ENCODE measurements around the gene NELFA.
"Not testable (repeated sequence)": the region's sequence is repeated elsewhere in the genome, so short reads cannot be mapped to it uniquely, and the experiment has no call there.

NELFA gene

DNA sequence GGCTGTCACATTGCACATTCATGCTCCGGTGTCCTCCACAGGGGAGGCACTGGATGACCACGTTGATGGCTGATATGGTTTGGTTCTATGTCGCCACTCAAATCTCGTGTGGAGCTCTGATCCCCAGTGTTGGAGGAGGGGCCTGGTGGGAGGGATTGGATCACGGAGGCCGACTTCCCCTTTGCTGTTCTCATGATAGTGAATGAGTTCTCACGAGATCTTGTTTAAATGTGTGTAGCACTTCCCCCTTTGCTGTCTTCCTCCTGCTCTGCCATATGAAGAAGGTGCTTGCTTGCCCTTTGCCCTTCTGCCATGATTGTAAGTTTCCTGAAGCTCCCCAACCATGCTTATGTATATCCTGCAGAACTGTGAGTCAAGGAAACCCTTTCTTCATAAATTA, 28.1 kb upstream of the NELFA start:
- WGBS, result 76% methylated on average over 7 of the region's 7 CpGs
- no peak overlapping the region for H2BK5ac ChIP-seq (ENCODE audit: low read depth, low read length, poor library complexity, severe bottlenecking)
- no peak overlapping the region for H3K27ac ChIP-seq (ENCODE audit: low read length, poor library complexity, severe bottlenecking)
- no peak overlapping the region for H2BK120ac ChIP-seq (ENCODE audit: low read depth, low read length)
- H3K9me3 ChIP-seq (ENCODE audit: control insufficient read depth, low read length), result no peaks in the 10 kb centered on the region
- H2AFZ ChIP-seq (ENCODE audit: low read depth, low read length), result no peak overlapping the region
- H2BK15ac ChIP-seq (ENCODE audit: low read depth, poor library complexity, severe bottlenecking), result no peak overlapping the region
- H3K4me1 ChIP-seq (ENCODE audit: control insufficient read depth, insufficient read depth, low read depth, low read length), result peaks cover 16% of the 10 kb centered on the region
- H3K9ac ChIP-seq (ENCODE audit: low read length), result no peak overlapping the region
- no peak overlapping the region for H3K4ac ChIP-seq (ENCODE audit: low read depth in 1 of 2, low read length in 2 of 2)
- no peak for DNase-seq
- no peak overlapping the region for H2AK5ac ChIP-seq (ENCODE audit: low read length, severe bottlenecking)
- H3K4me2 ChIP-seq (ENCODE audit: low read length, poor library complexity, severe bottlenecking), result no peak overlapping the region
- H3K4me3 ChIP-seq (ENCODE audit: insufficient read depth in 1 of 2, low read depth in 1 of 2, low read length in 2 of 2), result no peak overlapping the region
- H3K18ac ChIP-seq (ENCODE audit: low read depth in 1 of 2, low read length in 2 of 2), result no peak overlapping the region
- no peak overlapping the region for H3K14ac ChIP-seq (ENCODE audit: low read length in 2 of 2)
- H3K36me3 ChIP-seq (ENCODE audit: control insufficient read depth in 1 of 2, insufficient read depth in 2 of 2, low read depth in 1 of 2, low read length in 2 of 2), result no peaks in the 10 kb centered on the region
- no peak overlapping the region for H3K23ac ChIP-seq (ENCODE audit: low read length in 2 of 2)
- no peak overlapping the region for H4K8ac ChIP-seq (ENCODE audit: low read length)
- H2BK12ac ChIP-seq (ENCODE audit: low read length in 2 of 2), result no peak overlapping the region
- no peaks in the 10 kb centered on the region for H3K79me1 ChIP-seq (replicated peaks; ENCODE audit: low read length, poor library complexity, severe bottlenecking)
- H3K27me3 ChIP-seq (ENCODE audit: control insufficient read depth in 1 of 2, insufficient read depth in 1 of 2, low read length in 2 of 2), result peaks cover 37 to 48% of the 10 kb centered on the region in 2 experiments
- no peak overlapping the region for H4K91ac ChIP-seq (ENCODE audit: low read length)

DNA sequence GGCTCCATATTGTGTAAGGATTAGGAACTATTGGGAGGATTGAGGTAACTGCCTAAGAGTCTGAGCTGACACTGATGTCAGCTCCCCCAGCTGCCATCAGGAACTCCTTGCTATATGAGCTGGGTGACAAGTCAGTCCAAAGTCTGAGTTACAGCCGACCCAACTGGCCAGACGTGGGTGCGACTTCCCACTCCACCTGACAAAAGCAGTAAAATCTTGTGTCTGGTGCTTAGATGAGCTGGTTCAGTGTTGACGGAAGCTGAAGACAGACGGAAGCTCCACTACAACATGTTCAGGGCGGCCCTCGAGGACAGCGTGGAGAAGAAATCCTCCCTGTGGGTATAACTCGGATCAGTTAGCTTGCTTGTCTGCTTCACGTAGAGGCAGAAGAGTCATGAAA, 27.6 kb upstream of the NELFA start:
- H3K36me3 ChIP-seq (ENCODE audit: control insufficient read depth in 1 of 2, insufficient read depth in 2 of 2, low read depth in 1 of 2, low read length in 2 of 2), result no peaks in the 10 kb centered on the region
- H2BK5ac ChIP-seq (ENCODE audit: low read depth, low read length, poor library complexity, severe bottlenecking), result no peak overlapping the region
- no peak overlapping the region for H3K27ac ChIP-seq (ENCODE audit: low read length, poor library complexity, severe bottlenecking)
- H2BK12ac ChIP-seq (ENCODE audit: low read length in 2 of 2), result no peak overlapping the region
- no peak overlapping the region for H2AK5ac ChIP-seq (ENCODE audit: low read length, severe bottlenecking)
- 89% methylated on average over 10 of the region's 10 CpGs for WGBS
- H3K79me1 ChIP-seq (replicated peaks; ENCODE audit: low read length, poor library complexity, severe bottlenecking), result no peaks in the 10 kb centered on the region
- H4K91ac ChIP-seq (ENCODE audit: low read length), result no peak overlapping the region
- H3K9me3 ChIP-seq (ENCODE audit: control insufficient read depth, low read length), result no peaks in the 10 kb centered on the region
- H3K4me3 ChIP-seq (ENCODE audit: insufficient read depth in 1 of 2, low read depth in 1 of 2, low read length in 2 of 2), result no peak overlapping the region
- no peak overlapping the region for H3K9ac ChIP-seq (ENCODE audit: low read length)
- H3K4ac ChIP-seq (ENCODE audit: low read depth in 1 of 2, low read length in 2 of 2), result no peak overlapping the region
- peaks cover 11% of the 10 kb centered on the region for H3K4me1 ChIP-seq (ENCODE audit: control insufficient read depth, insufficient read depth, low read depth, low read length)
- no peak overlapping the region for H2BK15ac ChIP-seq (ENCODE audit: low read depth, poor library complexity, severe bottlenecking)
- H3K18ac ChIP-seq (ENCODE audit: low read depth in 1 of 2, low read length in 2 of 2), result no peak overlapping the region
- H3K27me3 ChIP-seq (ENCODE audit: control insufficient read depth in 1 of 2, insufficient read depth in 1 of 2, low read length in 2 of 2), result peaks cover 33 to 43% of the 10 kb centered on the region in 2 experiments
- H2BK120ac ChIP-seq (ENCODE audit: low read depth, low read length), result no peak overlapping the region
- no peak overlapping the region for H4K8ac ChIP-seq (ENCODE audit: low read length)
- H3K4me2 ChIP-seq (ENCODE audit: low read length, poor library complexity, severe bottlenecking), result no peak overlapping the region
- no peak for DNase-seq
- no peak overlapping the region for H2AFZ ChIP-seq (ENCODE audit: low read depth, low read length)
- H3K14ac ChIP-seq (ENCODE audit: low read length in 2 of 2), result no peak overlapping the region
- H3K23ac ChIP-seq (ENCODE audit: low read length in 2 of 2), result no peak overlapping the region

DNA sequence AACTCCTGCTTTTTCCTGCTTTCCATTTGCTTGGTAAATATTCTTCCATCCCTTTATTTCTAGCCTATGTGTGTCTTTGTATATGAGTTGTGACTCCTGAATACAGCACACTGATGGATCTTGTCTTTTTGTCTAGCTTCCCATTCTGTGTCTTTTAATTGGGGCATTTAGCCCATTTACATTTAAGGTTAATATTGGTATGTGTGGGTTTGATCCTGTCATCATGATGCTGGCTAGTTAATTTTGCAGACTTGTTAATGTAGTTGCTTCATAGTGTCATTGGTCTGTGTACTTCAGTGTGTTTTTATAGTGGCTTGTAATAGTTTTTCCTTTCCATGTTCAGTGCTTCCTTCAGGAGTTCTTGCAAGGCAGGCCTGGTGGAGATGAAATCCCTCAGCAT, 22.4 kb upstream of the NELFA start:
- H3K4me1 ChIP-seq (ENCODE audit: control insufficient read depth, insufficient read depth, low read depth, low read length); H2AFZ ChIP-seq (ENCODE audit: low read depth, low read length); H3K79me1 ChIP-seq (replicated peaks; ENCODE audit: low read length, poor library complexity, severe bottlenecking); H2BK15ac ChIP-seq (ENCODE audit: low read depth, poor library complexity, severe bottlenecking); H3K23ac ChIP-seq (ENCODE audit: low read length in 2 of 2); H2AK5ac ChIP-seq (ENCODE audit: low read length, severe bottlenecking); DNase-seq; H3K9me3 ChIP-seq (ENCODE audit: control insufficient read depth, low read length); H3K36me3 ChIP-seq (ENCODE audit: control insufficient read depth in 1 of 2, insufficient read depth in 2 of 2, low read depth in 1 of 2, low read length in 2 of 2); H3K27ac ChIP-seq (ENCODE audit: low read length, poor library complexity, severe bottlenecking); H2BK12ac ChIP-seq (ENCODE audit: low read length in 2 of 2); H4K8ac ChIP-seq (ENCODE audit: low read length); H4K91ac ChIP-seq (ENCODE audit: low read length); H3K9ac ChIP-seq (ENCODE audit: low read length); H3K4me2 ChIP-seq (ENCODE audit: low read length, poor library complexity, severe bottlenecking); H2BK5ac ChIP-seq (ENCODE audit: low read depth, low read length, poor library complexity, severe bottlenecking); H2BK120ac ChIP-seq (ENCODE audit: low read depth, low read length); H3K18ac ChIP-seq (ENCODE audit: low read depth in 1 of 2, low read length in 2 of 2); H3K4me3 ChIP-seq (ENCODE audit: insufficient read depth in 1 of 2, low read depth in 1 of 2, low read length in 2 of 2); H3K14ac ChIP-seq (ENCODE audit: low read length in 2 of 2); H3K4ac ChIP-seq (ENCODE audit: low read depth in 1 of 2, low read length in 2 of 2): not testable (repeated sequence)
- H3K27me3 ChIP-seq (ENCODE audit: control insufficient read depth in 1 of 2, insufficient read depth in 1 of 2, low read length in 2 of 2), result peaks cover 32 to 34% of the 10 kb centered on the region in 2 experiments

DNA sequence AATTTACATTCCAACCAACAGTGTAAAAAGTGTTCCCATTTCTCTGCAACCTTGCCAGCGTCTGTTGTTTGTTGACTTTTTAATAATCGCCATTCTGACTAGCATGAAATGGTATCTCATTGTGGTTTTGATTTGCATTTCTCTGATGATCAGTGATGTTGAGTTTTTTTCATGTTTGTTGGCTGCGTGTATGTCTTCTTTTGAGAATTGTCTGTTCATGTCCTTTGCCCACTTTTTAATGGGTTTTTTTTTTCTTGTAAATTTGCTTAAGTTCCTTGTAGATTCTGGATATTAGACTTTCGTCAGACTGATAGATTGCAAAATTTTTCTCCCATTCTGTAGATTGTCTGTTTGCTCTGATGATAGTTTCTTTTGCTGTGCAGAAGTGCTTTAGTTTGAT, 18.3 kb upstream of the NELFA start:
- H2BK12ac ChIP-seq (ENCODE audit: low read length in 2 of 2); H2AK5ac ChIP-seq (ENCODE audit: low read length, severe bottlenecking); DNase-seq; H3K79me1 ChIP-seq (replicated peaks; ENCODE audit: low read length, poor library complexity, severe bottlenecking); H3K27ac ChIP-seq (ENCODE audit: low read length, poor library complexity, severe bottlenecking); H3K4ac ChIP-seq (ENCODE audit: low read depth in 1 of 2, low read length in 2 of 2); H2BK15ac ChIP-seq (ENCODE audit: low read depth, poor library complexity, severe bottlenecking); H2AFZ ChIP-seq (ENCODE audit: low read depth, low read length); H3K14ac ChIP-seq (ENCODE audit: low read length in 2 of 2); H3K36me3 ChIP-seq (ENCODE audit: control insufficient read depth in 1 of 2, insufficient read depth in 2 of 2, low read depth in 1 of 2, low read length in 2 of 2); H2BK120ac ChIP-seq (ENCODE audit: low read depth, low read length); H3K4me1 ChIP-seq (ENCODE audit: control insufficient read depth, insufficient read depth, low read depth, low read length); H3K9ac ChIP-seq (ENCODE audit: low read length); H4K8ac ChIP-seq (ENCODE audit: low read length); H2BK5ac ChIP-seq (ENCODE audit: low read depth, low read length, poor library complexity, severe bottlenecking); H3K9me3 ChIP-seq (ENCODE audit: control insufficient read depth, low read length); H3K4me2 ChIP-seq (ENCODE audit: low read length, poor library complexity, severe bottlenecking); H3K18ac ChIP-seq (ENCODE audit: low read depth in 1 of 2, low read length in 2 of 2); H3K4me3 ChIP-seq (ENCODE audit: insufficient read depth in 1 of 2, low read depth in 1 of 2, low read length in 2 of 2); H3K23ac ChIP-seq (ENCODE audit: low read length in 2 of 2); H4K91ac ChIP-seq (ENCODE audit: low read length): not testable (repeated sequence)
- WGBS, result 89% methylated on average over 4 of the region's 4 CpGs
- peaks cover 24 to 38% of the 10 kb centered on the region in 2 experiments for H3K27me3 ChIP-seq (ENCODE audit: control insufficient read depth in 1 of 2, insufficient read depth in 1 of 2, low read length in 2 of 2)

Data from mesenchymal stem cell (in vitro differentiated cells and primary cell).